ENCODE measurements around the gene PIK3CB.

Gene PIK3CB

DNA sequence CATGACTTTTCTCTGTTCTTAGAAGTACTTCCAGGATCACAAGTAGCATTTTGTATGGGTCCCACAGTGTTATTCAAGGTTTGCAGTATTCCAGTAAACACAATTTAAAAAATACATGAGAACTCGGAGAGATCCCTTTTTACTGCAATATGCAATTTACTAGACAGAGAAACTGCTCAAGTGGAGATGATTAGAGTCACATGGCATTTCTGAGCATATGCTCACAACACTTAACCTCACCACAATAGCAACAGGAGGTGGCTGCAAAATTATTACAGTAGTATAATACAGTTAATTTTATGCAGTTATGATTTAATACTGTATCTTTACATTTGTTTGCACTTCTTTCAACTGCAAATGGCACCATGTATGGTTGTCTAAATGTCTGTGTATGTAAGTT, 87.5 kb downstream of the PIK3CB start:
- no peaks in the 10 kb centered on the region for H3F3A ChIP-seq (ENCODE audit: insufficient read depth, low read length)
- no peak overlapping the region for H3K4me3 ChIP-seq (ENCODE audit: low read length)
- TF ChIP-seq EZH2 (optimal IDR thresholded peaks at IDR 0.05; ENCODE audit: low read depth, low read length) (no peak), CTCF (IDR thresholded peaks at IDR 0.05; ENCODE audit: low read length) (no peak), EZH2phosphoT487 (IDR thresholded peaks at IDR 0.05; ENCODE audit: low read length) (no peak)
- no peak overlapping the region for H3K4me2 ChIP-seq (ENCODE audit: low read depth, low read length)
- H3K9me2 ChIP-seq (replicated peaks; ENCODE audit: insufficient read depth, low read length) = no peaks in the 10 kb centered on the region
- no peaks in the 10 kb centered on the region; the same call in 1 of the 2 replicates for H3K36me3 ChIP-seq (replicated peaks; ENCODE audit: insufficient read depth, low read length)
- H3K79me2 ChIP-seq (ENCODE audit: low read length) = no peaks in the 10 kb centered on the region
- no peak overlapping the region for H2AFZ ChIP-seq (ENCODE audit: low read length)
- no peaks in the 10 kb centered on the region for H3K9me3 ChIP-seq (replicated peaks; ENCODE audit: insufficient read depth, low read length)
- H3K27ac ChIP-seq (ENCODE audit: low read length) = no peak overlapping the region
- H3K9ac ChIP-seq (ENCODE audit: low read length) = no peak overlapping the region
- H3K4me1 ChIP-seq (ENCODE audit: low read length) = no peaks in the 10 kb centered on the region
- no peaks in the 10 kb centered on the region for H4K20me1 ChIP-seq (ENCODE audit: insufficient read depth, low read length)
- no peak for DNase-seq
- H3K27me3 ChIP-seq (replicated peaks; ENCODE audit: insufficient read depth, low read length) = no peaks in the 10 kb centered on the region

- Histone ChIP-seq H3K4me3 (ENCODE audit: low read length) (peak overlapping the region; percentile 10; the same call in 1 of the 2 replicates), H3K27me3 (replicated peaks; ENCODE audit: insufficient read depth, low read length) (no peaks in the 10 kb centered on the region), H3K9me3 (replicated peaks; ENCODE audit: insufficient read depth, low read length) (no peaks in the 10 kb centered on the region), H4K20me1 (ENCODE audit: insufficient read depth, low read length) (no peaks in the 10 kb centered on the region), H3F3A (ENCODE audit: insufficient read depth, low read length) (peaks cover 12% of the 10 kb centered on the region), H2AFZ (ENCODE audit: low read length) (peak overlapping the region; percentile 59), H3K36me3 (replicated peaks; ENCODE audit: insufficient read depth, low read length) (no peaks in the 10 kb centered on the region), H3K79me2 (ENCODE audit: low read length) (no peaks in the 10 kb centered on the region), H3K4me2 (ENCODE audit: low read depth, low read length) (peak overlapping the region; percentile 50), H3K27ac (ENCODE audit: low read length) (peak overlapping the region; percentile 53; the same call in 1 of the 2 replicates), H3K9me2 (replicated peaks; ENCODE audit: insufficient read depth, low read length) (no peaks in the 10 kb centered on the region), H3K9ac (ENCODE audit: low read length) (no peak overlapping the region; the same call in 1 of the 2 replicates), H3K4me1 (ENCODE audit: low read length) (peaks cover 16% of the 10 kb centered on the region)
- TF ChIP-seq EZH2phosphoT487 (IDR thresholded peaks at IDR 0.05; ENCODE audit: low read length) (no peak), CTCF (IDR thresholded peaks at IDR 0.05; ENCODE audit: low read length) (no peak), EZH2 (optimal IDR thresholded peaks at IDR 0.05; ENCODE audit: low read depth, low read length) (no peak)
- DNase-seq = peak; percentile 90
These were observed 94.7 kb downstream of the PIK3CB start for GRCh38 chr3:138740072-138740471.

GRCh38 chr3:138732456-138732855, 102.3 kb downstream of the PIK3CB start:
- Histone ChIP-seq H2AFZ (ENCODE audit: low read length) (no peak overlapping the region), H3K4me3 (ENCODE audit: low read length) (no peak overlapping the region), H3K27ac (ENCODE audit: low read length) (no peak overlapping the region), H3K9ac (ENCODE audit: low read length) (no peak overlapping the region), H3K27me3 (replicated peaks; ENCODE audit: insufficient read depth, low read length) (no peaks in the 10 kb centered on the region), H3K4me1 (ENCODE audit: low read length) (no peaks in the 10 kb centered on the region), H3K79me2 (ENCODE audit: low read length) (no peaks in the 10 kb centered on the region), H3K9me3 (replicated peaks; ENCODE audit: insufficient read depth, low read length) (no peaks in the 10 kb centered on the region), H3K4me2 (ENCODE audit: low read depth, low read length) (no peak overlapping the region), H3F3A (ENCODE audit: insufficient read depth, low read length) (no peaks in the 10 kb centered on the region), H3K9me2 (replicated peaks; ENCODE audit: insufficient read depth, low read length) (no peaks in the 10 kb centered on the region), H3K36me3 (replicated peaks; ENCODE audit: insufficient read depth, low read length) (no peaks in the 10 kb centered on the region; the same call in 1 of the 2 replicates), H4K20me1 (ENCODE audit: insufficient read depth, low read length) (no peaks in the 10 kb centered on the region)
- DNase-seq = no peak
- TF ChIP-seq CTCF (IDR thresholded peaks at IDR 0.05; ENCODE audit: low read length) (no peak), EZH2phosphoT487 (IDR thresholded peaks at IDR 0.05; ENCODE audit: low read length) (no peak), EZH2 (optimal IDR thresholded peaks at IDR 0.05; ENCODE audit: low read depth, low read length) (no peak)
